ENCODE results near the gene PLXNC1. TPM values are rescaled to one million over a fixed set of nuclear protein-coding genes. Genes with fewer than 3 reads are reported as not detected.
"Not testable (repeated sequence)": the region's sequence is repeated elsewhere in the genome, so short reads cannot be mapped to it uniquely, and the experiment has no call there.

The PLXNC1 gene
- total and polyA plus RNA-seq, 2 experiments from 2014 or later: 0.78 to 1.9 TPM

- H3K4me2 ChIP-seq (ENCODE audit: unreplicated experiment): no peak overlapping the region
- H4K20me1 ChIP-seq (ENCODE audit: insufficient read depth): no peaks in the 10 kb centered on the region
- no peak overlapping the region for H3K9ac ChIP-seq
- H3K9me2 ChIP-seq (ENCODE audit: insufficient read depth): no peaks in the 10 kb centered on the region
- H3F3A ChIP-seq (ENCODE audit: insufficient read depth): no peaks in the 10 kb centered on the region
- H3K4me3 ChIP-seq: no peak overlapping the region
- H3K79me2 ChIP-seq (ENCODE audit: insufficient read depth): no peaks in the 10 kb centered on the region
- in situ Hi-C loops (cut with MboI): no loop called here
- DNase-seq: no peak
- WGBS, 2 experiments (ENCODE audit: low coverage in 1 of 2, low lambda C conversion rate in 2 of 2, missing lambda C conversion rate in 2 of 2): 95 to 99% methylated on average over 5 of the region's 5 CpGs
- H3K27ac ChIP-seq: no peak overlapping the region
- H3K4me1 ChIP-seq (ENCODE audit: insufficient read depth): peaks cover 15% of the 10 kb centered on the region
- H3K9me3 ChIP-seq (ENCODE audit: low read depth): no peaks in the 10 kb centered on the region
- H3K27me3 ChIP-seq (replicated peaks; ENCODE audit: insufficient read depth): no peaks in the 10 kb centered on the region
- H3K36me3 ChIP-seq (ENCODE audit: low read depth): peaks cover 10% of the 10 kb centered on the region; the same call in 1 of the 2 replicates
- no peak for TF ChIP-seq EZH2phosphoT487 (IDR thresholded peaks at IDR 0.05; ENCODE audit: insufficient read depth, low read depth)
- no peak for TF ChIP-seq EZH2 (IDR thresholded peaks at IDR 0.05; ENCODE audit: insufficient read depth, poor library complexity, severe bottlenecking)
- H2AFZ ChIP-seq: no peak overlapping the region
These were observed 161.0 kb downstream of the PLXNC1 start for GRCh38 chr12:94309373-94309772.

- Histone ChIP-seq H4K20me1 (ENCODE audit: insufficient read depth) (no peaks in the 10 kb centered on the region), H3K4me2 (ENCODE audit: unreplicated experiment) (no peak overlapping the region), H3K79me2 (ENCODE audit: insufficient read depth) (no peaks in the 10 kb centered on the region), H3K4me1 (ENCODE audit: insufficient read depth) (no peaks in the 10 kb centered on the region), H3K9me3 (ENCODE audit: low read depth) (no peaks in the 10 kb centered on the region), H3K36me3 (ENCODE audit: low read depth) (peaks cover 10% of the 10 kb centered on the region; the same call in 1 of the 2 replicates), H3K4me3 (no peak overlapping the region), H3K9me2 (ENCODE audit: insufficient read depth) (no peaks in the 10 kb centered on the region), H2AFZ (no peak overlapping the region), H3K27me3 (replicated peaks; ENCODE audit: insufficient read depth) (no peaks in the 10 kb centered on the region), H3F3A (ENCODE audit: insufficient read depth) (no peaks in the 10 kb centered on the region), H3K9ac (no peak overlapping the region), H3K27ac (no peak overlapping the region)
- WGBS, 2 experiments (ENCODE audit: low coverage in 1 of 2, low lambda C conversion rate in 2 of 2, missing lambda C conversion rate in 2 of 2): 94 to 100% methylated on average over 1 of the region's 1 CpG
- in situ Hi-C loops (cut with MboI): no loop called here
- TF ChIP-seq EZH2 (IDR thresholded peaks at IDR 0.05; ENCODE audit: insufficient read depth, poor library complexity, severe bottlenecking): no peak
- TF ChIP-seq EZH2phosphoT487 (IDR thresholded peaks at IDR 0.05; ENCODE audit: insufficient read depth, low read depth): no peak
- DNase-seq: no peak
These were observed 164.0 kb downstream of the PLXNC1 start for GRCh38 chr12:94312378-94312777.

GRCh38 chr12:94316600-94316999, 168.2 kb downstream of the PLXNC1 start:
- H4K20me1 ChIP-seq (ENCODE audit: insufficient read depth); DNase-seq; H2AFZ ChIP-seq; H3K27ac ChIP-seq; H3K4me1 ChIP-seq (ENCODE audit: insufficient read depth); H3K27me3 ChIP-seq (replicated peaks; ENCODE audit: insufficient read depth); in situ Hi-C loops (cut with MboI); H3K9me2 ChIP-seq (ENCODE audit: insufficient read depth); H3K9ac ChIP-seq; H3K4me3 ChIP-seq; H3K4me2 ChIP-seq (ENCODE audit: unreplicated experiment); H3K79me2 ChIP-seq (ENCODE audit: insufficient read depth); H3K9me3 ChIP-seq (ENCODE audit: low read depth); H3F3A ChIP-seq (ENCODE audit: insufficient read depth): not testable (repeated sequence)
- H3K36me3 ChIP-seq (ENCODE audit: low read depth): peaks cover 14% of the 10 kb centered on the region; the same call in 1 of the 2 replicates
- 93 to 100% methylated on average over 2 of the region's 2 CpGs for WGBS, 2 experiments (ENCODE audit: low coverage in 1 of 2, low lambda C conversion rate in 2 of 2, missing lambda C conversion rate in 2 of 2)

GRCh38 chr12:94318181-94318580, 169.8 kb downstream of the PLXNC1 start:
- H3F3A ChIP-seq (ENCODE audit: insufficient read depth): no peaks in the 10 kb centered on the region
- no peak overlapping the region for H3K4me2 ChIP-seq (ENCODE audit: unreplicated experiment)
- H3K79me2 ChIP-seq (ENCODE audit: insufficient read depth): no peaks in the 10 kb centered on the region
- WGBS, 2 experiments (ENCODE audit: low coverage in 1 of 2, low lambda C conversion rate in 2 of 2, missing lambda C conversion rate in 2 of 2): 65 to 67% methylated on average over 1 of the region's 1 CpG
- peaks cover 14% of the 10 kb centered on the region; the same call in 1 of the 2 replicates for H3K36me3 ChIP-seq (ENCODE audit: low read depth)
- H3K9me3 ChIP-seq (ENCODE audit: low read depth): peaks cover 7% of the 10 kb centered on the region
- in situ Hi-C loops (cut with MboI): no loop called here
- no peaks in the 10 kb centered on the region for H3K9me2 ChIP-seq (ENCODE audit: insufficient read depth)
- no peak overlapping the region for H3K9ac ChIP-seq
- DNase-seq: no peak
- H3K27ac ChIP-seq: no peak overlapping the region
- TF ChIP-seq EZH2phosphoT487 (IDR thresholded peaks at IDR 0.05; ENCODE audit: insufficient read depth, low read depth): no peak
- TF ChIP-seq EZH2 (IDR thresholded peaks at IDR 0.05; ENCODE audit: insufficient read depth, poor library complexity, severe bottlenecking): no peak
- H2AFZ ChIP-seq: no peak overlapping the region
- no peak overlapping the region for H3K4me3 ChIP-seq
- H3K27me3 ChIP-seq (replicated peaks; ENCODE audit: insufficient read depth): no peaks in the 10 kb centered on the region
- H3K4me1 ChIP-seq (ENCODE audit: insufficient read depth): no peaks in the 10 kb centered on the region
- no peaks in the 10 kb centered on the region for H4K20me1 ChIP-seq (ENCODE audit: insufficient read depth)

GRCh38 chr12:94320109-94320508, 171.7 kb downstream of the PLXNC1 start:
- in situ Hi-C loops (cut with MboI): no loop called here
- H3K4me3 ChIP-seq: no peak overlapping the region
- no peak overlapping the region for H3K27ac ChIP-seq
- no peaks in the 10 kb centered on the region for H3K9me2 ChIP-seq (ENCODE audit: insufficient read depth)
- H3K9me3 ChIP-seq (ENCODE audit: low read depth): peaks cover 7% of the 10 kb centered on the region
- H3K9ac ChIP-seq: no peak overlapping the region
- peaks cover 14% of the 10 kb centered on the region; the same call in 1 of the 2 replicates for H3K36me3 ChIP-seq (ENCODE audit: low read depth)
- no peaks in the 10 kb centered on the region for H3F3A ChIP-seq (ENCODE audit: insufficient read depth)
- H3K79me2 ChIP-seq (ENCODE audit: insufficient read depth): no peaks in the 10 kb centered on the region
- no peak for DNase-seq
- H3K4me2 ChIP-seq (ENCODE audit: unreplicated experiment): no peak overlapping the region
- TF ChIP-seq EZH2 (IDR thresholded peaks at IDR 0.05; ENCODE audit: insufficient read depth, poor library complexity, severe bottlenecking): no peak
- H4K20me1 ChIP-seq (ENCODE audit: insufficient read depth): no peaks in the 10 kb centered on the region
- H3K27me3 ChIP-seq (replicated peaks; ENCODE audit: insufficient read depth): no peaks in the 10 kb centered on the region
- H2AFZ ChIP-seq: no peak overlapping the region
- H3K4me1 ChIP-seq (ENCODE audit: insufficient read depth): no peaks in the 10 kb centered on the region
